Naive thymus-derived CD8-positive, alpha-beta T cell (primary cell): ENCODE results near the gene RUNX2. TPM values are rescaled to one million over a fixed set of nuclear protein-coding genes. Genes with fewer than 3 reads are reported as not detected.
"Not testable (repeated sequence)": the region's sequence is repeated elsewhere in the genome, so short reads cannot be mapped to it uniquely, and the experiment has no call there.

ENCODE experiments used
- ATAC-seq, 2 donors: fragments of 150-1000 bp; cut with Tn5 transposase in 1 of 2; sonication (Bioruptor Pico), chemical (Tn5 transposase) in 1 of 2; 1 replicate in 1 of 2; 2 replicates in 1 of 2; pipeline ENCODE4 v1.10.0; 2021; ENCODE audit warnings: mild to moderate bottlenecking in 2 of 2, moderate library complexity in 2 of 2
- POLR2A ChIA-PET: fragments of 350-600 bp; sonication (Branson Sonifier 250); formaldehyde crosslinking; loops from one replicate; lab custom pipeline; 2021; ENCODE audit warnings: antibody characterized with exemption; lab: Charles Lee
- DNase-seq, 10 donors: peaks; one replicate each; pipeline versions ENCODE4 v3.0.0 to v3.0.0-alpha.2; 2020 to 2022
- H3K27ac Mint-ChIP-seq, 10 donors: one replicate each; pipeline ENCODE4 v1.8.0; 2020 to 2022; ENCODE audit warnings: mild to moderate bottlenecking in 10 of 10, mixed read lengths in 10 of 10, moderate library complexity in 4 of 10, inconsistent platforms in 1 of 10
- H3K27me3 Mint-ChIP-seq, 5 donors: one replicate each; pipeline ENCODE4 v1.8.0; 2021 to 2022; ENCODE audit warnings: mixed read lengths in 5 of 5
- H3K36me3 Mint-ChIP-seq, 3 donors: one replicate each; pipeline ENCODE4 v1.8.0; 2020 to 2022; ENCODE audit warnings: mixed read lengths in 3 of 3, mild to moderate bottlenecking in 2 of 3, inconsistent platforms in 1 of 3
- H3K4me1 Mint-ChIP-seq, 4 donors: one replicate each; pipeline ENCODE4 v1.8.0; 2021 to 2022; ENCODE audit warnings: mixed read lengths in 4 of 4
- H3K4me3 Mint-ChIP-seq, 10 donors: one replicate each; pipeline ENCODE4 v1.8.0; 2020 to 2022; ENCODE audit warnings: mild to moderate bottlenecking in 10 of 10, mixed read lengths in 10 of 10, moderate library complexity in 6 of 10, inconsistent platforms in 1 of 10
- H3K9me3 Mint-ChIP-seq, 9 donors: one replicate each; pipeline ENCODE4 v1.8.0; 2020 to 2022; ENCODE audit warnings: mixed read lengths in 9 of 9, mild to moderate bottlenecking in 3 of 9, inconsistent platforms in 1 of 9, moderate library complexity in 1 of 9
- polyA plus RNA-seq, 3 donors: library from polyadenylated mRNA; unstranded; fragments of 300-500 nt; fragmentation: Illumina TruSeq; gene quantifications; one replicate each; pipeline ENCODE4 v1.2.3, GENCODE V29; 2021
- total RNA-seq, 8 experiments: library from RNA in 2 of 8; stranded (reverse) in 2 of 8; gene quantifications; one replicate each; pipeline ENCODE4 v1.2.3 and lab custom pipeline; 2021 to 2026

RUNX2 gene
- total RNA-seq = 10 to 100 TPM; 36.7 TPM
- polyA plus RNA-seq = 10 to 100 TPM; 31.3 to 44.3 (median 42.5) TPM
- total RNA-seq (lab: John Stamatoyannopoulos, UW) = 20.9 to 38.4 (median 28.3) reads per million in 6 experiments

DNA sequence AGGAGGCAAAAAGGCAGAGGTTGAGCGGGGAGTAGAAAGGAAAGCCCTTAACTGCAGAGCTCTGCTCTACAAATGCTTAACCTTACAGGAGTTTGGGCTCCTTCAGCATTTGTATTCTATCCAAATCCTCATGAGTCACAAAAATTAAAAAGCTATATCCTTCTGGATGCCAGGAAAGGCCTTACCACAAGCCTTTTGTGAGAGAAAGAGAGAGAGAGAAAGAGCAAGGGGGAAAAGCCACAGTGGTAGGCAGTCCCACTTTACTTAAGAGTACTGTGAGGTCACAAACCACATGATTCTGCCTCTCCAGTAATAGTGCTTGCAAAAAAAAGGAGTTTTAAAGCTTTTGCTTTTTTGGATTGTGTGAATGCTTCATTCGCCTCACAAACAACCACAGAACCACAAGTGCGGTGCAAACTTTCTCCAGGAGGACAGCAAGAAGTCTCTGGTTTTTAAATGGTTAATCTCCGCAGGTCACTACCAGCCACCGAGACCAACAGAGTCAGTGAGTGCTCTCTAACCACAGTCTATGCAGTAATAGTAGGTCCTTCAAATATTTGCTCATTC is at the start of gene RUNX2:
RUNX2 (plus strand) TSS at position 375 of the 567 bp plus-strand sequence. CDS start 397 bp downstream, outside the sequence.
- ATAC-seq (peak; percentile 83 to 88), DNase-seq (peak in 8 of 10 donors; percentile 12 to 64 (median 44))
- Mint-ChIP-seq H3K4me3 (peak within 1 kb of the TSS; percentile 83 to 97 (median 91)), H3K36me3 (peaks cover 0 to 24% (median 14%) of the 10 kb centered on the region in 3 donors), H3K27me3 (no peaks in the 10 kb centered on the region), H3K4me1 (peaks cover 20 to 80% (median 66%) of the 10 kb centered on the region in 4 donors), H3K27ac (peak within 1 kb of the TSS; percentile 77 to 97 (median 94)), H3K9me3 (no peaks in the 10 kb centered on the region)
- POLR2A ChIA-PET = interaction anchor here (1.3 to 2.3 kb wide), 3 partner anchors 11 to 50 kb away, joined by 5 to 14 read pairs (median 11); partner anchors contain the start of gene SUPT3H

DNA sequence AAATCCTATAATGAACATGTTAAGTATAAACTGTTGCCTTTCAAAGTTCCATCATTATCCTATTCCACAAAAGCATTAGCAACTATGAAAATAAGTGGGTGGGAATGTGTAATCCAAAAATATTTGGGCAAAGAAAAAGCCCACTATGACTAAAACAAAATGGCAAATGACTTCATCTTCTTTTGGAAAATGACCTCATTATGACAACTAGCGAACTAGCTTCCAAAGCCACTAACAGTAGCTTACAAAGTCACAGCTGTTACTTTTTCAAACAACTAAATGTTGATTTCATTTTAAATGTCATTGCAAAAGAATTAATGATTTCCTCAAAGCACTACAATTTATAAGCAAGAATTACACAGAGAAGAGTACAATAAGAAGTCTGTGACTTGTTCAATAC is 49.8 kb upstream of the RUNX2 start:
- ATAC-seq (no peak), DNase-seq (no peak)
- H3K4me3 Mint-ChIP-seq = no peak overlapping the region
- H3K4me1 Mint-ChIP-seq = peaks cover 0 to 9% (median 6%) of the 10 kb centered on the region in 4 donors
- H3K9me3 Mint-ChIP-seq = peaks cover 0 to 19% (median 11%) of the 10 kb centered on the region in 9 donors
- peaks cover 2 to 27% (median 26%) of the 10 kb centered on the region in 3 donors for H3K36me3 Mint-ChIP-seq
- no peaks in the 10 kb centered on the region for H3K27me3 Mint-ChIP-seq
- no peak overlapping the region for H3K27ac Mint-ChIP-seq
- POLR2A ChIA-PET = no interaction called here

DNA sequence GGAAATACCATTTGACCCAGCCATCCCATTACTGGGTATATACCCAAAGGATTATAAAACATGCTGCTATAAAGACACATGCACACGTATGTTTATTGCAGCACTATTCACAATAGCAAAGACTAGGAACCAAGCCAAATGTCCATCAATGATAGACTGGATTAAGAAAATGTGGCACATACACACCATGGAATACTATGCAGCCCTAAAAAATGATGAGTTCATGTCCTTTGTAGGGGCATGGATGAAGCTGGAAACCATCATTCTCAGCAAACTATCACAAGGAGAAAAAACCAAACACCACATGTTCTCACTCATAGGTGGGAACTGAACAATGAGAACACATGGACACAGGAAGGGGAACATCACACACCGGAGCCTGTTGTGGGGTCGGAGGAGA is 41.4 kb upstream of the RUNX2 start:
- H3K4me3 Mint-ChIP-seq, ATAC-seq, H3K27me3 Mint-ChIP-seq, POLR2A ChIA-PET, H3K27ac Mint-ChIP-seq, DNase-seq: not testable (repeated sequence)
- H3K4me1 Mint-ChIP-seq = peaks cover 5 to 22% (median 15%) of the 10 kb centered on the region in 4 donors
- peaks cover 2 to 10% (median 7%) of the 10 kb centered on the region in 3 donors for H3K36me3 Mint-ChIP-seq
- peaks cover 0 to 18% (median 6%) of the 10 kb centered on the region in 9 donors for H3K9me3 Mint-ChIP-seq

DNA sequence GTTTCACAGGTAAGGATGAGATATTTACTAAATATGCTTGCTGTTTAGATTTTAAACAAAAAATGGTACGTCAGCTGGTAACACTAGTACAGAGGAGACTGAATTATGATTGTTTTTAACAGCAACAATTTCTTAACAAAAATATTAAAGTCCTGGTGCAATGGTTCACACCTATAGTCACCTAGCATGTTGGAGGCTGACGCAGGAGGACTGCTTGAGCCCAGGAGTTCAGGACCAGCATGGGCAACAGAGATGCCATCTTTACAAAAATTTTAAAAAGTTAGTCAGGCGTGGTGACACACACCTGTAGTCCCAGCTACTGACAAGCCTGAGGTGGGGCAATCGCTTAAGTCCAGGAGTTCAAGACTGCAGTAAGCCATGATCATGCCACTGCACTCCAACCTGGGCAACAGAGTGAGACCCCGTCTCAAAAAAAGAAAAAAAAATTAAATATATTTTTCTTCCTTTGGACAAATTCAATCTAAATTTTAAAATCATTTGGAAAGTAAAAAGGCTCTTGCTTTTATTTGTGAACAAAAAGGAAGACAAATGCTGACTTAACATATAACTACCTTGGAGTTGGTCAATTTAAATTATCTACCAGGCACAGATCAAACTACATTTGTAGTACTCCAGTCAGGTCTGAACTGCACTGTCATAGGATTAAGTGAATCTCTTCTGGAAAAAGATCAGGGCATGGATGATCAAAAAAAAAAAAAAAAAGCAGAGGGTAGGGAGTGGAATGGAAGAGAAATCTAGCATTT is 38.2 kb upstream of the RUNX2 start:
- Mint-ChIP-seq H3K9me3 (peaks cover 5 to 34% (median 12%) of the 10 kb centered on the region in 9 donors), H3K27me3 (no peaks in the 10 kb centered on the region), H3K4me3 (no peak overlapping the region), H3K27ac (peak overlapping the region in 1 of 10 donors; percentile 57), H3K36me3 (peaks cover 0 to 18% (median 11%) of the 10 kb centered on the region in 3 donors), H3K4me1 (peaks cover 16 to 39% (median 30%) of the 10 kb centered on the region in 4 donors)
- DNase-seq (no peak), ATAC-seq (no peak)
- POLR2A ChIA-PET = interaction anchor here (0.7 kb wide), 1 partner anchor 409 kb away, joined by 4 read pairs; no protein-coding TSS in a partner anchor

DNA sequence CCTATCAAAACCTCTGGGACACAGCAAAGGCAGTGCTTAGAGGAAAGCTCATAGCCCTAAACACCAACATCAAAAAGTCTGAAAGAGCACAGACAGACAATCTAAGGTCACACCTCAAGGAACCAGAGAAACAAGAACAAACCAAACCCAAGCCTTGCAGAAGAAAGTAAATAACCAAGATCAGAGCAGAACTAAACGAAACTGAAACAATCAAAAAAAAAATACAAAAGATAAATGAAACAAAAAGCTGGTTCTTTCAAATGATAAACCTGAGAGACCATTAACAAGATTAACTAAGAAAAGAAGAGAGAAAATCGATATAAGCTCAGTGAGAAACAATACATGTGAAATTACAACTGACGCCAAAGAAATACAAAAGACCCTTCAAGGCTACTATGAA is 34.8 kb upstream of the RUNX2 start:
- H3K9me3 Mint-ChIP-seq = peaks cover 5 to 34% (median 12%) of the 10 kb centered on the region in 9 donors
- ATAC-seq (no peak), DNase-seq (peak in 3 of 10 donors; percentile 6 to 53 (median 50))
- H3K27ac Mint-ChIP-seq = peak overlapping the region; percentile 32 to 91 (median 74)
- no peaks in the 10 kb centered on the region for H3K27me3 Mint-ChIP-seq
- peak overlapping the region; percentile 7 to 65 (median 47) for H3K4me3 Mint-ChIP-seq
- POLR2A ChIA-PET = interaction anchor here (1.0 kb wide), 1 partner anchor 18 kb away, joined by 3 read pairs; no protein-coding TSS in a partner anchor
- peaks cover 19 to 60% (median 43%) of the 10 kb centered on the region in 4 donors for H3K4me1 Mint-ChIP-seq
- H3K36me3 Mint-ChIP-seq = peaks cover 0 to 16% (median 11%) of the 10 kb centered on the region in 3 donors

DNA sequence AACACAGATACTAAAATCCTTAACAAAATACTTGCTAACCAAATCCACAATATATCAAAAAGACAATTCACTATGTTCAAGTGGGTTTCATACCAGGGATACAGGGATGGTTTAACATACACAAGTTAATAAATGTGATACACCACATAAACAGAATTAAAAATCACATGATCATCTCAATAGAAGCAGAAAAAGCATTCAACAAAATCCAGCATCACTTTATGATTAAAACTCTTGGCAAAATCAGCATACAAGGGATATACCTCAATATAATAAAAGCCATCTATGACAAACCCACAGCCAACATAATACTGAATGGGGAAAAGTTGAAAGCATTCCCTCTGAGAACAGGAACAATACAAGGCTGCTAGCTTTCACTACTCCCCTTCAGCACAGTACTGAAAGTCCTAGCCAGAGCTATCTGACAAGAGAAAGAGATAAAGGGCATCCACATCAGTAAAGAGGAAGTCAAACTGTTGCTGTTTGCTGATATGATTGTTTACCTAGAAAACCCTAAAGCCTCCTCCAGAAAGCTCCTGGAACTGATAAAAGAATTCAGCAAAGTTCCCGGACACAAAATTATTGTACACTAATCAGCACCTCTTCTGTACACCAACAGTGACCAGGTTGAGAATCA is 33.9 kb upstream of the RUNX2 start:
- Mint-ChIP-seq H3K4me1 (peaks cover 21 to 62% (median 43%) of the 10 kb centered on the region in 4 donors), H3K27ac (peak overlapping the region in 8 of 10 donors; percentile 32 to 88 (median 78)), H3K4me3 (peak overlapping the region in 6 of 10 donors; percentile 13 to 54 (median 37)), H3K36me3 (peaks cover 0 to 16% (median 11%) of the 10 kb centered on the region in 3 donors), H3K9me3 (peaks cover 5 to 34% (median 12%) of the 10 kb centered on the region in 9 donors)
- H3K27me3 Mint-ChIP-seq, ATAC-seq, POLR2A ChIA-PET, DNase-seq: not testable (repeated sequence)

DNA sequence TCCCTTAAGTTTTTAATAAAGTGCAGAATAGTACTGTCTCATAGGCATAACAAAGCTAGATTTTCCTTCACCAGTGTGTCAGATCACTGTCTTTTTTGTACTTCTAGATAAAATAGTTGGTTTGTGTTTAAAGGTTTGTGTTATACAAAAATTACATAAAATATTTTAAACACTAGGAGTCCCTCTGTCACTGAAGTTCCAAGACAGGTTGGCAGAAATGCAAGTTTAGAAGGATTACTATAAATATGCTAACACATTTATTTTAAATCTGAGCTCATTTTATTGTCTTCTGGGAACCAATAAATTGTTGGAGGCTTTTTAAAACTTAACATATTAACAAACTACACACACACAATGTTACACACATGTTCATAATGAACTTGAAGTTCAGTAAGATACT is 30.8 kb upstream of the RUNX2 start:
- no peaks in the 10 kb centered on the region for H3K27me3 Mint-ChIP-seq
- peaks cover 0 to 11% (median 11%) of the 10 kb centered on the region in 3 donors for H3K36me3 Mint-ChIP-seq
- H3K4me1 Mint-ChIP-seq = peaks cover 30 to 66% (median 49%) of the 10 kb centered on the region in 4 donors
- H3K4me3 Mint-ChIP-seq = no peak overlapping the region
- no peak for DNase-seq
- no peak for ATAC-seq
- H3K9me3 Mint-ChIP-seq = peaks cover 4 to 18% (median 12%) of the 10 kb centered on the region in 9 donors
- peak overlapping the region in 6 of 10 donors; percentile 5 to 86 (median 31) for H3K27ac Mint-ChIP-seq
- POLR2A ChIA-PET = interaction anchor here (0.8 to 1.0 kb wide), 2 partner anchors 13 to 124 kb away, joined by 4 to 5 read pairs; no protein-coding TSS in a partner anchor

DNA sequence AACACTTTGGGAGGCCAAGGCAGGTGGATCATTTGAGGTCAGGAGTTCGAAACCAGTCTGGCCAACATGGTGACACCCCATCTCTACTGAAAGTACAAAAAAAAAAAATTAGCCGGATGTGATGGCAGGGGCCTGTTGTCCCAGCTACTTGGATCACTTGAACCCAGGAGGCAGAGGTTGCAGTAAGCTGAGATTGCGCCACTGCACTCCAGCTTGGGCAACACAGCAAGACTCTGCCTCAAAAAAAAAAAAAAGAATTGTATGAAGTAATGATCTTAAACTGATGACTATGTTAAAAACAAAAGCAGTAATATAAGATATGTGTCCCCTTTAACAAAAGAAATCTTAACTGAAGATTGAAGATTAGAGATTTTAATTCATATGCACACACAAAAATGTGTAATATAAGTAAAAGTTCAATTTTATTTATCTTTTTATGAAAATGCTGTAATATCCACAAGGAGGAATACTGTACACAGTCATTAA is 29.0 kb upstream of the RUNX2 start:
- H3K4me3 Mint-ChIP-seq = no peak overlapping the region
- ATAC-seq = no peak

DNA sequence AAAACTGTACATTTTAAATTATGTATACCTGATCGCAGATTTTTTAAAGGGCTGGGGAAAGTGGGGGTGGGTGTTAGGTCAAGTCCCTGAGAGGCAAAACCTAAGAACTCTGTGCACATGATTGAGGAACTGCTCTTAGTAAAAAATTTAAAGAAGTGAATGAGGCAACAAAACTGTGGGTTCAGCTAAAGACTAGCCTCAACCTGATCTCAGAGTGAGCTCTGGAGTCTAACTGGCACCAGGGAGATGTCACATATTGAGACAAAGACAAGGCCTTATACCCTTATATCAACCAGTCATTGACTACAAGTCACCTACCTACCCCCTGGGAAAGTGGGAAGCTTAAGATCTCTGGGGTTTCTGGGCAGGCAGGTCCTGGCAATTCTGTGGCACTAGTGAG is 27.4 kb upstream of the RUNX2 start:
- peaks cover 9 to 46% (median 31%) of the 10 kb centered on the region in 4 donors for H3K4me1 Mint-ChIP-seq
- POLR2A ChIA-PET = interaction anchor here (0.6 to 0.9 kb wide), 3 partner anchors 15 to 77 kb away, joined by 3 read pairs; partner anchors contain the start of gene SUPT3H

More for the DNA sequence above, 29.0 kb upstream of the RUNX2 start:
- H3K9me3 Mint-ChIP-seq = peaks cover 0 to 5% (median 3%) of the 10 kb centered on the region in 9 donors
- POLR2A ChIA-PET = interaction anchor here (0.6 kb wide), 1 partner anchor 15 kb away, joined by 3 read pairs; no protein-coding TSS in a partner anchor
- DNase-seq = no peak
- H3K27ac Mint-ChIP-seq = peak overlapping the region in 2 of 10 donors; percentile 10 to 11
- H3K27me3 Mint-ChIP-seq = no peaks in the 10 kb centered on the region
- peaks cover 0 to 7% (median 5%) of the 10 kb centered on the region in 3 donors for H3K36me3 Mint-ChIP-seq
- H3K4me1 Mint-ChIP-seq = peaks cover 16 to 54% (median 37%) of the 10 kb centered on the region in 4 donors

DNA sequence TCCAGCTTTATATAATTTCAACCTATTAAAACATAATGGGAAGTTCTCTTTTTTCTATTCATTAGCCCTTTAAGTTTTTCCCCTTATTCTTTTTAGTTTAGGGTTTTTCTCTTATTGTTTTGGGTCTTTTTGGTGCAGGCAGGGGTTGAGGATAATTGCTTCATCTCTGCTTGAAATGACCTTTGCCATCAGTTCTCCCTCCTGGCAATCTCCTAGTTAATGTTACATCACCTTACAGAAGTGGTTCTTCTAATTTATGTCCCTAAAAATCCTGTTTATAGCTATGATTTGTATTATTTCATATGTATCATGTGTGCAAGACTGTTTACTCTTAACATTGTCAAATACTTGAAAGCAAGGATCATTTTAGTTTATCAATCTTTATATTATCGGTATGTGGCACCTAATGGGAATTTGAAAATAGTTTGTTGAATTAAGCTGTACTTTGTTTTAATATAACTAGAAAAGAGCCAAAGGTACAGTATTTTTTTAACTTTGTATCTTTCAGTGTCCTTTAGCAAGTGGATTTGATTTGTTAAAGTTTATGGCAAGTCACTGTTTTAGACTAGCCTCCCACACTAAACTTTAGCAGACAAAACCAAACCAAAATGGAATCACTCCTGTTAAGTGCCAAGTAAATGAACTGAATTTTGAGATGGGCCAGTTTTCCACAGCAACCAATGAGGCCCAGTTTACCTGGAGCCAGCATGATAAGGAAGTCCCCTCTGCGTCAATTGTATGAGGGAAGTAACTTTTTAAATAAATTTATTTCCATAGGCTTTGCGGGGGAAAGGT is 26.6 kb upstream of the RUNX2 start:
- H3K27me3 Mint-ChIP-seq = no peaks in the 10 kb centered on the region
- no peak for ATAC-seq
- H3K36me3 Mint-ChIP-seq = peaks cover 0 to 21% (median 17%) of the 10 kb centered on the region in 3 donors
- H3K4me3 Mint-ChIP-seq = no peak overlapping the region
- no peak for DNase-seq
- peaks cover 9 to 50% (median 36%) of the 10 kb centered on the region in 4 donors for H3K4me1 Mint-ChIP-seq
- H3K9me3 Mint-ChIP-seq = peaks cover 0 to 14% (median 10%) of the 10 kb centered on the region in 9 donors
- H3K27ac Mint-ChIP-seq = peak overlapping the region in 7 of 10 donors; percentile 16 to 86 (median 43)
- POLR2A ChIA-PET = interaction anchor here (0.9 kb wide), 2 partner anchors 23 to 77 kb away, joined by 3 read pairs; partner anchors contain the start of gene SUPT3H

More for the DNA sequence above, 27.4 kb upstream of the RUNX2 start:
- Mint-ChIP-seq H3K9me3 (peaks cover 0 to 7% (median 3%) of the 10 kb centered on the region in 9 donors), H3K27me3 (no peaks in the 10 kb centered on the region), H3K36me3 (peaks cover 0 to 13% (median 9%) of the 10 kb centered on the region in 3 donors), H3K27ac (peak overlapping the region in 8 of 10 donors; percentile 27 to 86 (median 68)), H3K4me3 (peak overlapping the region in 1 of 10 donors; percentile 1)
- no peak for DNase-seq
- ATAC-seq = no peak

DNA sequence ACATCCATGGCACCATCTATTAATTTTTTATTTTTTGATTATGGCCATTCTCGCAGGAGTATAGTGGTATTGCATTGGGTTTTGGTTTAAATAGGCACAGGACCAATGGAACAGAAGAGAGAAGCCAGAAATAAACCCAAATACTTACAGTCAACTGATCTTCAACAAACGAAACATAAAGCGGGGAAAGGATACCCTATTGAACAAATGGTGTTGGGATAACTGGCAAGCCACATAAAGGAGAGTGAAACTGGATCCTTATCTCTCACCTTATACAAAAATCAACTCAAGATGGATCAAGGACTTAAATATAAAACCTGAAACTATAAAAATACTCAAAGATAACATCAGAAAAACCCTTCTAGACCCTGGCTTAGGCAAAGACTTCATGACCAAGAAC is 25.3 kb upstream of the RUNX2 start:
- POLR2A ChIA-PET = no interaction called here
- H3K36me3 Mint-ChIP-seq = peaks cover 2 to 29% (median 18%) of the 10 kb centered on the region in 3 donors
- no peak overlapping the region for H3K4me3 Mint-ChIP-seq
- H3K9me3 Mint-ChIP-seq = peaks cover 0 to 18% (median 14%) of the 10 kb centered on the region in 9 donors
- peaks cover 6 to 47% (median 33%) of the 10 kb centered on the region in 4 donors for H3K4me1 Mint-ChIP-seq
- no peaks in the 10 kb centered on the region for H3K27me3 Mint-ChIP-seq
- ATAC-seq = no peak
- H3K27ac Mint-ChIP-seq = peak overlapping the region in 3 of 10 donors; percentile 40 to 44 (median 43)
- DNase-seq = no peak
